ENCODE measurements around the gene TBX18. TPM values are rescaled to one million over a fixed set of nuclear protein-coding genes. Genes with fewer than 3 reads are reported as not detected.

Gene TBX18
- total RNA-seq, 1 experiment from 2014 or later = 0.15 TPM

DNA sequence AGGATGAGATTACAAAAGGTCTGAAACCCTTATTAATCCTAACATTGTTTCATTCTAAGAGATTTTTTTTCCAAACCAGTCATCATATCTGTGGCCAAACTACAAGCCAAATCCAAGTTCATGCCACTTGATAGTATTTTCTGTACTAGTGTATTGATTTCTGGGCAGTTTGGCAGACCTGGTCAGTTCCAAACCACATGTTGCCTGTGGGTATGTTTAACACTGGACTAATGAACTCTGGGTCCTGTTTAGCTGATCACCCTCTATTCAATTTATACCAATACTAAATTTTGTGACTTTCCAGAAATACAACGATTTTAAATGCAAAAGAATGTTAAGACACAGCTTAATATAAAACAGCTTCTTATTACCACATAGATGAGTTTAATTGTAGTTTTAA is 24.0 kb downstream of the TBX18 start:
- no peak overlapping the region for H3K4me3 Mint-ChIP-seq
- no peaks in the 10 kb centered on the region for H3K9me3 Mint-ChIP-seq
- no peaks in the 10 kb centered on the region for H3K36me3 Mint-ChIP-seq
- DNase-seq (ENCODE audit: low spot score) (no peak), ATAC-seq (no peak)
- no peaks in the 10 kb centered on the region; the same call in 1 of the 2 replicates for H3K27me3 Mint-ChIP-seq (ENCODE audit: low read depth)
- POLR2A ChIA-PET = no interaction called here
- no peaks in the 10 kb centered on the region for H3K4me1 Mint-ChIP-seq
- CTCF ChIA-PET = no interaction called here
- TF ChIP-seq, protein P1, sequence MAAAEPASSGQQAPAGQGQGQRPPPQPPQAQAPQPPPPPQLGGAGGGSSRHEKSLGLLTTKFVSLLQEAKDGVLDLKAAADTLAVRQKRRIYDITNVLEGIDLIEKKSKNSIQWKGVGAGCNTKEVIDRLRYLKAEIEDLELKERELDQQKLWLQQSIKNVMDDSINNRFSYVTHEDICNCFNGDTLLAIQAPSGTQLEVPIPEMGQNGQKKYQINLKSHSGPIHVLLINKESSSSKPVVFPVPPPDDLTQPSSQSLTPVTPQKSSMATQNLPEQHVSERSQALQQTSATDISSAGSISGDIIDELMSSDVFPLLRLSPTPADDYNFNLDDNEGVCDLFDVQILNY (CRISPR knock-in tag; IDR thresholded peaks at IDR 0.05) = no peak
- TF ChIP-seq GABPB1 (CRISPR knock-in tag; IDR thresholded peaks at IDR 0.05) = no peak
- TF ChIP-seq TCF7 (CRISPR knock-in tag; IDR thresholded peaks at IDR 0.05; ENCODE audit: low read depth) = no peak
- TF ChIP-seq, protein P2, sequence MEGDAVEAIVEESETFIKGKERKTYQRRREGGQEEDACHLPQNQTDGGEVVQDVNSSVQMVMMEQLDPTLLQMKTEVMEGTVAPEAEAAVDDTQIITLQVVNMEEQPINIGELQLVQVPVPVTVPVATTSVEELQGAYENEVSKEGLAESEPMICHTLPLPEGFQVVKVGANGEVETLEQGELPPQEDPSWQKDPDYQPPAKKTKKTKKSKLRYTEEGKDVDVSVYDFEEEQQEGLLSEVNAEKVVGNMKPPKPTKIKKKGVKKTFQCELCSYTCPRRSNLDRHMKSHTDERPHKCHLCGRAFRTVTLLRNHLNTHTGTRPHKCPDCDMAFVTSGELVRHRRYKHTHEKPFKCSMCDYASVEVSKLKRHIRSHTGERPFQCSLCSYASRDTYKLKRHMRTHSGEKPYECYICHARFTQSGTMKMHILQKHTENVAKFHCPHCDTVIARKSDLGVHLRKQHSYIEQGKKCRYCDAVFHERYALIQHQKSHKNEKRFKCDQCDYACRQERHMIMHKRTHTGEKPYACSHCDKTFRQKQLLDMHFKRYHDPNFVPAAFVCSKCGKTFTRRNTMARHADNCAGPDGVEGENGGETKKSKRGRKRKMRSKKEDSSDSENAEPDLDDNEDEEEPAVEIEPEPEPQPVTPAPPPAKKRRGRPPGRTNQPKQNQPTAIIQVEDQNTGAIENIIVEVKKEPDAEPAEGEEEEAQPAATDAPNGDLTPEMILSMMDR (IDR thresholded peaks at IDR 0.05) = no peak
- no peak for TF ChIP-seq SP1 (CRISPR knock-in tag; conservative IDR thresholded peaks at IDR 0.05)
- no peak for TF ChIP-seq ZNF317 (CRISPR knock-in tag; IDR thresholded peaks at IDR 0.05; ENCODE audit: borderline replicate concordance, low read depth)
- no peak for TF ChIP-seq SOX15 (CRISPR knock-in tag; IDR thresholded peaks at IDR 0.05)
- TF ChIP-seq, protein P3, sequence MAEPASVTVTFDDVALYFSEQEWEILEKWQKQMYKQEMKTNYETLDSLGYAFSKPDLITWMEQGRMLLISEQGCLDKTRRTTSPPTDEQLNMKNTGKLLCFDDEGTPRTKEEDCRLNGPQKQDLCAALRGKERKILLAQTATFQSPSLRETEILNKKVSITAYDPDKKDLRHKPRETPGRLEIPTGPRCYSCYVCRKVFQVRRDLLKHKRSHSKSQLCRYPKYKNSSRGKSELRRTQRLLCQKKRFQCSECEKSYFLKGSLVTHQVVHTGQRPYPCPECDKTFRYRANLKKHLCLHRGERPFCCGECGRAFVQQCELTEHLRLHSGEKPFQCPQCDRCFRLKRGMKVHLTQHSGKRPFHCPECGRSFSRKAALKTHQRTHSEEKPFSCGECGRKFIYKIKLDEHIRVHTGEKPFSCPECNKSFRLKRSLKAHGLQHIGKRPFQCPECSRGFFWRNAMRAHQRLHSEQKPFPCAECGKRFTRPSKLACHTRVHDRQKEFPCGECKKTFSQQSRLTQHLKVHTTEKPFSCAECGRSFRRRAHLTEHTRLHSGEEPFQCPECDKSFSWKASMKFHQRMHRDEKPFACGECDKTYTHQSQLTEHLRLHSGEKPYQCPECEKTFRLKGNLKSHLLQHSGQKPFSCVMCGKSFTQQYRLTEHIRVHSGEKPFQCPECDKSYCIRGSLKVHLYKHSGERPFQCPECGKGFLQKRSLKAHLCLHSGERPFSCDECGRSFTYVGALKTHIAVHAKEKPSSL (CRISPR knock-in tag; conservative IDR thresholded peaks at IDR 0.05) = no peak
- no peak for TF ChIP-seq NFE2L1 (CRISPR knock-in tag; IDR thresholded peaks at IDR 0.05)
- no peak for TF ChIP-seq MXD4 (CRISPR knock-in tag; IDR thresholded peaks at IDR 0.05; ENCODE audit: borderline replicate concordance)
- no peak for TF ChIP-seq ZNF416 (CRISPR knock-in tag; IDR thresholded peaks at IDR 0.05)
- TF ChIP-seq ZNF232 (CRISPR knock-in tag; IDR thresholded peaks at IDR 0.05) = no peak
- TF ChIP-seq, protein P4, sequence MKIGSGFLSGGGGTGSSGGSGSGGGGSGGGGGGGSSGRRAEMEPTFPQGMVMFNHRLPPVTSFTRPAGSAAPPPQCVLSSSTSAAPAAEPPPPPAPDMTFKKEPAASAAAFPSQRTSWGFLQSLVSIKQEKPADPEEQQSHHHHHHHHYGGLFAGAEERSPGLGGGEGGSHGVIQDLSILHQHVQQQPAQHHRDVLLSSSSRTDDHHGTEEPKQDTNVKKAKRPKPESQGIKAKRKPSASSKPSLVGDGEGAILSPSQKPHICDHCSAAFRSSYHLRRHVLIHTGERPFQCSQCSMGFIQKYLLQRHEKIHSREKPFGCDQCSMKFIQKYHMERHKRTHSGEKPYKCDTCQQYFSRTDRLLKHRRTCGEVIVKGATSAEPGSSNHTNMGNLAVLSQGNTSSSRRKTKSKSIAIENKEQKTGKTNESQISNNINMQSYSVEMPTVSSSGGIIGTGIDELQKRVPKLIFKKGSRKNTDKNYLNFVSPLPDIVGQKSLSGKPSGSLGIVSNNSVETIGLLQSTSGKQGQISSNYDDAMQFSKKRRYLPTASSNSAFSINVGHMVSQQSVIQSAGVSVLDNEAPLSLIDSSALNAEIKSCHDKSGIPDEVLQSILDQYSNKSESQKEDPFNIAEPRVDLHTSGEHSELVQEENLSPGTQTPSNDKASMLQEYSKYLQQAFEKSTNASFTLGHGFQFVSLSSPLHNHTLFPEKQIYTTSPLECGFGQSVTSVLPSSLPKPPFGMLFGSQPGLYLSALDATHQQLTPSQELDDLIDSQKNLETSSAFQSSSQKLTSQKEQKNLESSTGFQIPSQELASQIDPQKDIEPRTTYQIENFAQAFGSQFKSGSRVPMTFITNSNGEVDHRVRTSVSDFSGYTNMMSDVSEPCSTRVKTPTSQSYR (CRISPR knock-in tag; IDR thresholded peaks at IDR 0.05) = no peak
- no peak for TF ChIP-seq NFATC4 (CRISPR knock-in tag; IDR thresholded peaks at IDR 0.05)
- no peak for TF ChIP-seq NR2C2 (CRISPR knock-in tag; IDR thresholded peaks at IDR 0.05)
- TF ChIP-seq, protein P5, sequence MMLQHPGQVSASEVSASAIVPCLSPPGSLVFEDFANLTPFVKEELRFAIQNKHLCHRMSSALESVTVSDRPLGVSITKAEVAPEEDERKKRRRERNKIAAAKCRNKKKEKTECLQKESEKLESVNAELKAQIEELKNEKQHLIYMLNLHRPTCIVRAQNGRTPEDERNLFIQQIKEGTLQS (CRISPR knock-in tag; conservative IDR thresholded peaks at IDR 0.05) = no peak
- H3K27ac Mint-ChIP-seq = no peak overlapping the region

DNA sequence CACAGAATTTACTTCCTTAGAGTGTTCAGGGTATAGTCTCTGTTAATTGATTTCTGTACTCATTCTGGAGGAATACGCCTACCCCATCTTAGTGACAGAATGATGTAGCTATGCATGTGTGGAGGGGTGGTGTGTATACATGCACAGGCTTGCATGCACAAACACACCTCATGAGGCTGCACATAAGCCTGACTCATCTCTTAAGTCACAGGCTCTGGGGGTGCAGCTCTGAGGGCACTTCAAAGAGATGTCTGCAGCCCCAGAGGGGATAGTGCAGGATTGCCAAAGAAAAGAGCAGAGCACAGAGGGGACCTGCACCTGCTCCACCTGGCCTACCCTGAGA is 24.6 kb downstream of the TBX18 start:
- ATAC-seq (no peak), DNase-seq (ENCODE audit: low spot score) (no peak)
- no peaks in the 10 kb centered on the region for H3K4me1 Mint-ChIP-seq
- POLR2A ChIA-PET = no interaction called here
- no peaks in the 10 kb centered on the region; the same call in 1 of the 2 replicates for H3K27me3 Mint-ChIP-seq (ENCODE audit: low read depth)
- no peaks in the 10 kb centered on the region for H3K9me3 Mint-ChIP-seq
- H3K27ac Mint-ChIP-seq = no peak overlapping the region
- CTCF ChIA-PET = interaction anchor here (0.6 kb wide), 1 partner anchor 327 kb away, joined by 3 read pairs; no protein-coding TSS in a partner anchor
- H3K36me3 Mint-ChIP-seq = no peaks in the 10 kb centered on the region
- no peak overlapping the region for H3K4me3 Mint-ChIP-seq
- TF ChIP-seq, protein P5 (CRISPR knock-in tag; conservative IDR thresholded peaks at IDR 0.05) = no peak
- TF ChIP-seq NFATC4 (CRISPR knock-in tag; IDR thresholded peaks at IDR 0.05) (no peak), TEAD4 (CRISPR knock-in tag; IDR thresholded peaks at IDR 0.05) (no peak), MYBL2 (CRISPR knock-in tag; IDR thresholded peaks at IDR 0.05) (no peak)
- TF ChIP-seq, protein P6, sequence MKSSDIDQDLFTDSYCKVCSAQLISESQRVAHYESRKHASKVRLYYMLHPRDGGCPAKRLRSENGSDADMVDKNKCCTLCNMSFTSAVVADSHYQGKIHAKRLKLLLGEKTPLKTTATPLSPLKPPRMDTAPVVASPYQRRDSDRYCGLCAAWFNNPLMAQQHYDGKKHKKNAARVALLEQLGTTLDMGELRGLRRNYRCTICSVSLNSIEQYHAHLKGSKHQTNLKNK (CRISPR knock-in tag; IDR thresholded peaks at IDR 0.05) = no peak

All from WTC11 (cell line).